AG09319 (cell line): ENCODE measurements around the gene MTMR11.

Experiments used
- DNase-seq: peaks from one replicate; pipeline ENCODE4 v3.0.0-alpha.2; 2010; ENCODE audit warnings: low read depth; ENCODE audit errors: extremely low read depth
- TF ChIP-seq, protein P1 (sequence below): IDR thresholded peaks from 2 replicates; pipeline ENCODE4 v1.5.1; 2011; ENCODE audit warnings: low read depth, mild to moderate bottlenecking, inconsistent platforms, low read length, moderate library complexity

Gene MTMR11, protein sequence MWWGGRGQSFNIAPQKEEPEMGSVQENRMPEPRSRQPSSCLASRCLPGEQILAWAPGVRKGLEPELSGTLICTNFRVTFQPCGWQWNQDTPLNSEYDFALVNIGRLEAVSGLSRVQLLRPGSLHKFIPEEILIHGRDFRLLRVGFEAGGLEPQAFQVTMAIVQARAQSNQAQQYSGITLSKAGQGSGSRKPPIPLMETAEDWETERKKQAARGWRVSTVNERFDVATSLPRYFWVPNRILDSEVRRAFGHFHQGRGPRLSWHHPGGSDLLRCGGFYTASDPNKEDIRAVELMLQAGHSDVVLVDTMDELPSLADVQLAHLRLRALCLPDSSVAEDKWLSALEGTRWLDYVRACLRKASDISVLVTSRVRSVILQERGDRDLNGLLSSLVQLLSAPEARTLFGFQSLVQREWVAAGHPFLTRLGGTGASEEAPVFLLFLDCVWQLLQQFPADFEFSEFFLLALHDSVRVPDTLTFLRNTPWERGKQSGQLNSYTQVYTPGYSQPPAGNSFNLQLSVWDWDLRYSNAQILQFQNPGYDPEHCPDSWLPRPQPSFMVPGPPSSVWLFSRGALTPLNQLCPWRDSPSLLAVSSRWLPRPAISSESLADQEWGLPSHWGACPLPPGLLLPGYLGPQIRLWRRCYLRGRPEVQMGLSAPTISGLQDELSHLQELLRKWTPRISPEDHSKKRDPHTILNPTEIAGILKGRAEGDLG

DNA sequence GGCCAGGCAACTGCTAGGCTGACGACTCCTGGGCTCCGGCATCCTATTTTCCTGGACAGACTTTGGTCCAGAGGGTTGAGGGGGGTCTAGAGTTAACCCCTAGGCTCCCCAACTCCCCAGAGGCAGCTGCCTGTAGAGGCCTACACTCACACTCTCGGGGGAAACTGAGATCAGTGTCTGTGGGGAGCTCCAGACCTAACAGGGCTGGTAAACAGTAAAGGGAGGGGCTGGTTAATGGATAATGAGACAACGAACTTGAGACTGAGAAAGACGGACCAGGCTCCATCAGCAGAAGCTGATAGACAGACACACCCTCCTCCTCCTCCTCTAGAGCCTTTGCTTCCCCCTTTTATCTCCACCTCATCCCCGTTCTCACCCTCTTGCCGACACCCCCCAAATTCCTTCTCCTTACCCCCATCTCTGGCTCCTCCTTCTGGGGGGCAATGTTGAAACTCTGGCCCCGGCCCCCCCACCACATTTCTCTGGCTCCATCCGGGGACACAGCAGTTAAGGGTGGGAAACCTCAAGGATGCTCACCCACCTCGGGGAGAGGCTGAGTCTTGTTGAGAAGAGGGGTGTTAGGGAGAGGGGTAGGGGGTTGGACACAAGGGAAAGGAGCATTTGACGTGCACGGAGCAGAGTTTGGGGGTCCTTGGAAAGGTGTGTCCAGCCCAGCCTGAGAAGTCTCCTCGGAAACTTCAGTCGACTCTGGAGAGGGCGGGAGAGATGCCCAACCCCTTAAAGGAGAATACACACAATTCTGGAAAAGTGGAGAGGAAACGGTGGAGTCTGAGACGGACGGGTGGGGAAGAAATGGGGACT, at the start of gene MTMR11:
TSS of gene MTMR11 (minus strand) at position 710 of the 822 bp plus-strand sequence. CDS start at position 478, 232 bp downstream.
- DNase-seq, result no peak
- TF ChIP-seq, protein P1, sequence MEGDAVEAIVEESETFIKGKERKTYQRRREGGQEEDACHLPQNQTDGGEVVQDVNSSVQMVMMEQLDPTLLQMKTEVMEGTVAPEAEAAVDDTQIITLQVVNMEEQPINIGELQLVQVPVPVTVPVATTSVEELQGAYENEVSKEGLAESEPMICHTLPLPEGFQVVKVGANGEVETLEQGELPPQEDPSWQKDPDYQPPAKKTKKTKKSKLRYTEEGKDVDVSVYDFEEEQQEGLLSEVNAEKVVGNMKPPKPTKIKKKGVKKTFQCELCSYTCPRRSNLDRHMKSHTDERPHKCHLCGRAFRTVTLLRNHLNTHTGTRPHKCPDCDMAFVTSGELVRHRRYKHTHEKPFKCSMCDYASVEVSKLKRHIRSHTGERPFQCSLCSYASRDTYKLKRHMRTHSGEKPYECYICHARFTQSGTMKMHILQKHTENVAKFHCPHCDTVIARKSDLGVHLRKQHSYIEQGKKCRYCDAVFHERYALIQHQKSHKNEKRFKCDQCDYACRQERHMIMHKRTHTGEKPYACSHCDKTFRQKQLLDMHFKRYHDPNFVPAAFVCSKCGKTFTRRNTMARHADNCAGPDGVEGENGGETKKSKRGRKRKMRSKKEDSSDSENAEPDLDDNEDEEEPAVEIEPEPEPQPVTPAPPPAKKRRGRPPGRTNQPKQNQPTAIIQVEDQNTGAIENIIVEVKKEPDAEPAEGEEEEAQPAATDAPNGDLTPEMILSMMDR, result no peak

- DNase-seq, result no peak
- TF ChIP-seq, protein P1, result no peak
Measured at GRCh38 chr1:149979972-149980540, 43.4 kb upstream of the MTMR11 start.

DNA sequence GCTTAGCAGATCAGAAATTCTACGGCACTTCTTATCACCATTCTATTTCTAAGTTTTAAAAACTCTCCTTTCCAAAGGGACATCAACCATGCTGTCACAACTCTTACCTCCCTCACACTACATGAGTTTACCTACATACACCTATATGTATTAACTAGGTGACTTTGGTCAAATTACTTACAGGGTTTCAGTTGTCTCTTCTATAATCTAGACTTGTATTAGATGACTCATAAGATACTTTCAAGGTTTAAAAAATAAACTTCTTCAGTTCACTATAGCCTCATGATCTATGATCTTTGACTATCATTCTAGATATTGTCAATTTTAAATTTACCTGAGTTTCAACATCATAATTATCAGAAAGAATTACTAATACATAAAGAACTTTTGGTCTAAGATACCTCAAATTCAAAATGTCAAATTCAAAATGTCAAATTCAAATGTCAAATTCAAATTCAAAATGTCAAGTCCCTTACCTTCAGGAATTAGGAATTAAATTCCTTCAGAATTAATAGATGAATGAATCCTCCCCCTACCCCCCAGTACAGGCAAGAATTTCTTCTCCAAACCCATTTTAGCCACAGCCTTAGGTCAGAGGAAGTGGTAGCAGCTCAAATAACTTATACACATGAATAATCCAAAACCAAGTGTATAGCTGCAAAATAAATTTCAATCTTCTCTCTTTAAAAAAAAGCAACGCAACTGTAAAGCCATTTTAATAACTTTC, 42.7 kb upstream of the MTMR11 start:
- TF ChIP-seq, protein P1, result no peak
- DNase-seq, result no peak

GRCh38 chr1:149978547-149979023, 41.9 kb upstream of the MTMR11 start:
- TF ChIP-seq, protein P1, result no peak
- no peak for DNase-seq

GRCh38 chr1:149977345-149977744, 40.7 kb upstream of the MTMR11 start:
- DNase-seq, result no peak
- TF ChIP-seq, protein P1, result no peak

DNA sequence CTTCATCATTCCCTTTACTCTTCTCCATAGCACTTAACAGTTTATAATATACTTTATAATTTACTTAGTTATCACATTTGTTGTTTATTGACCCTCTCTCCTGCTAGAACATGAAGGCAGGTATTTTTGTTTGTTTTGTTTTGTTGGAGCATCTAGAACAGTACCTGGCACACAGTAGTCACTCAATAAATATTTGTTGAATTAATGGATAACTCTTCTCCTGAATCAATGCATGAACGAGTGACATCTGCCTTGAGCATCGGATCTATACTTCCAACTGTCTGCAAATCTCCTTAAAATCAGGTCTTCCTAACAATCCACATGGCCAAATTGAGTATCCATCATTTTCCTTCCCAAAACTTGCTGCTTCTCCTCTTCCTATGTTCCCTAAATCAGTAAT, 35.9 kb upstream of the MTMR11 start:
- TF ChIP-seq, protein P1, result no peak
- DNase-seq, result no peak
